HEK293 (cell line): ENCODE data around the gene SLBP.

Experiments
- CTCF ChIA-PET: fragments of 350-600 bp; formaldehyde crosslinking; extraction: SDS; loops from one replicate; lab custom pipeline; 2021; ENCODE audit warnings: antibody characterized with exemption; lab: Yijun Ruan, JAX
- POLR2A ChIA-PET: fragments of 300-600 bp; formaldehyde crosslinking; extraction: SDS; loops from one replicate; lab custom pipeline; 2020; ENCODE audit warnings: antibody characterized with exemption, inconsistent platforms; lab: Yijun Ruan, JAX
- H3K27ac ChIP-seq: fragments of 200-500 bp; sonication (Bioruptor generic); 2 replicates; pipeline ENCODE4 v1.5.1; 2014; ENCODE audit warnings: low read depth, low read length, control low read depth, inconsistent platforms; ENCODE audit errors: extremely low read depth
- H3K36me3 ChIP-seq, 2 experiments: fragments of 200-500 bp in 1 of 2; sonication (Bioruptor generic) in 1 of 2; 1 replicate in 1 of 2; 2 replicates in 1 of 2; pipeline ENCODE4 v1.5.1; 2014 to 2017; ENCODE audit warnings: inconsistent platforms in 2 of 2, low read length in 2 of 2; ENCODE audit not compliant: control insufficient read depth in 2 of 2, insufficient read depth in 1 of 2
- H3K4me1 ChIP-seq: fragments of 200-500 bp; sonication (Bioruptor generic); 2 replicates; pipeline ENCODE4 v1.5.1; 2014; ENCODE audit warnings: mild to moderate bottlenecking, low read length, inconsistent platforms; ENCODE audit not compliant: control insufficient read depth, insufficient read depth
- H3K4me3 ChIP-seq: 2 replicates; pipeline ENCODE4 v1.5.1; 2011; ENCODE audit warnings: low read depth, mild to moderate bottlenecking, control low read depth, low read length, moderate library complexity
- H3K9me3 ChIP-seq: fragments of 200-500 bp; sonication (Bioruptor generic); 2 replicates; pipeline ENCODE4 v1.5.1; 2014; ENCODE audit warnings: low read depth, low read length, inconsistent platforms; ENCODE audit not compliant: control insufficient read depth, insufficient read depth
- CTCF ChIP-seq: fragments of 450-650 bp; formaldehyde crosslinking; IDR thresholded peaks from 2 replicates; pipeline ENCODE4 v1.5.1; 2016; ENCODE audit warnings: missing biosample characterization, missing genetic modification characterization
- EGR2 ChIP-seq: fragments of 450-650 bp; formaldehyde crosslinking; IDR thresholded peaks from 2 replicates; pipeline ENCODE4 v1.5.1; 2016; ENCODE audit warnings: low read depth, missing biosample characterization, missing genetic modification characterization
- KLF17 ChIP-seq: fragments of 450-650 bp; formaldehyde crosslinking; IDR thresholded peaks from 2 replicates; pipeline ENCODE4 v1.5.1; 2016; ENCODE audit warnings: missing biosample characterization, missing genetic modification characterization
- MYNN ChIP-seq: fragments of 450-650 bp; formaldehyde crosslinking; IDR thresholded peaks from 2 replicates; pipeline ENCODE4 v1.5.1; 2016; ENCODE audit warnings: missing biosample characterization, missing genetic modification characterization, borderline replicate concordance
- SCRT1 ChIP-seq: fragments of 450-650 bp; formaldehyde crosslinking; IDR thresholded peaks from 2 replicates; pipeline ENCODE4 v1.5.1; 2016; ENCODE audit warnings: missing biosample characterization, missing genetic modification characterization, borderline replicate concordance
- SCRT2 ChIP-seq: fragments of 450-650 bp; formaldehyde crosslinking; IDR thresholded peaks from 2 replicates; pipeline ENCODE4 v1.5.1; 2016; ENCODE audit warnings: missing biosample characterization, missing genetic modification characterization
- SP3 ChIP-seq: fragments of 450-650 bp; formaldehyde crosslinking; IDR thresholded peaks from 2 replicates; pipeline ENCODE4 v1.5.1; 2016; ENCODE audit warnings: missing biosample characterization, missing genetic modification characterization
- SP7 ChIP-seq: fragments of 450-650 bp; formaldehyde crosslinking; IDR thresholded peaks from 2 replicates; pipeline ENCODE4 v1.5.1; 2016; ENCODE audit warnings: missing biosample characterization, missing genetic modification characterization
- ZBTB48 ChIP-seq: fragments of 450-650 bp; formaldehyde crosslinking; IDR thresholded peaks from 2 replicates; pipeline ENCODE4 v1.5.1; 2016; ENCODE audit warnings: missing biosample characterization, missing genetic modification characterization
- ZFP41 ChIP-seq: fragments of 450-650 bp; formaldehyde crosslinking; IDR thresholded peaks from 2 replicates; pipeline ENCODE4 v1.5.1; 2016; ENCODE audit warnings: missing biosample characterization, missing genetic modification characterization, borderline replicate concordance
- ZNF138 ChIP-seq: fragments of 450-650 bp; formaldehyde crosslinking; IDR thresholded peaks from 2 replicates; pipeline ENCODE4 v1.5.1; 2016; ENCODE audit warnings: missing biosample characterization, missing genetic modification characterization, borderline replicate concordance
- ZNF148 ChIP-seq: fragments of 450-650 bp; formaldehyde crosslinking; IDR thresholded peaks from 2 replicates; pipeline ENCODE4 v1.5.0; 2017; ENCODE audit warnings: missing biosample characterization, missing genetic modification characterization, borderline replicate concordance
- ZNF155 ChIP-seq: fragments of 450-650 bp; formaldehyde crosslinking; IDR thresholded peaks from 2 replicates; pipeline ENCODE4 v1.5.1; 2016; ENCODE audit warnings: missing biosample characterization, missing genetic modification characterization
- ZNF211 ChIP-seq: fragments of 450-650 bp; formaldehyde crosslinking; IDR thresholded peaks from 2 replicates; pipeline ENCODE4 v1.5.1; 2016; ENCODE audit warnings: low read depth, missing biosample characterization, missing genetic modification characterization
- ZNF311 ChIP-seq: fragments of 450-650 bp; formaldehyde crosslinking; IDR thresholded peaks from 2 replicates; pipeline ENCODE4 v1.5.1; 2017; ENCODE audit warnings: missing biosample characterization, missing genetic modification characterization, borderline replicate concordance
- ZNF335 ChIP-seq: fragments of 450-650 bp; formaldehyde crosslinking; conservative IDR thresholded peaks from 2 replicates; pipeline ENCODE4 v1.5.1; 2016; ENCODE audit warnings: missing biosample characterization, missing genetic modification characterization
- ZNF341 ChIP-seq: fragments of 450-650 bp; formaldehyde crosslinking; IDR thresholded peaks from 2 replicates; pipeline ENCODE4; 2016; ENCODE audit warnings: low read depth, missing biosample characterization, missing genetic modification characterization
- ZNF362 ChIP-seq: fragments of 450-650 bp; formaldehyde crosslinking; IDR thresholded peaks from 2 replicates; pipeline ENCODE4 v1.5.1; 2016; ENCODE audit warnings: missing biosample characterization, missing genetic modification characterization
- ZNF391 ChIP-seq: fragments of 450-650 bp; formaldehyde crosslinking; IDR thresholded peaks from 2 replicates; pipeline ENCODE4 v1.5.1; 2016; ENCODE audit warnings: low read depth, missing biosample characterization, missing genetic modification characterization, borderline replicate concordance
- ZNF416 ChIP-seq: fragments of 450-650 bp; formaldehyde crosslinking; IDR thresholded peaks from 2 replicates; pipeline ENCODE4 v1.5.1; 2016; ENCODE audit warnings: missing biosample characterization, missing genetic modification characterization
- ZNF544 ChIP-seq: fragments of 450-650 bp; formaldehyde crosslinking; IDR thresholded peaks from 2 replicates; pipeline ENCODE4 v1.5.0; 2017; ENCODE audit warnings: missing biosample characterization, missing genetic modification characterization
- ZNF549 ChIP-seq: fragments of 450-650 bp; IDR thresholded peaks from 2 replicates; pipeline ENCODE4 v1.5.1; 2018; ENCODE audit warnings: missing biosample characterization, missing genetic modification characterization, mild to moderate bottlenecking, inconsistent platforms, moderate library complexity
- ZNF664 ChIP-seq: fragments of 450-650 bp; formaldehyde crosslinking; IDR thresholded peaks from 2 replicates; pipeline ENCODE4 v1.5.1; 2016; ENCODE audit warnings: missing biosample characterization, missing genetic modification characterization
- ZNF692 ChIP-seq: fragments of 450-650 bp; formaldehyde crosslinking; IDR thresholded peaks from 2 replicates; pipeline ENCODE4 v1.5.1; 2016; ENCODE audit warnings: missing biosample characterization, missing genetic modification characterization
- ZNF707 ChIP-seq: fragments of 450-650 bp; formaldehyde crosslinking; IDR thresholded peaks from 2 replicates; pipeline ENCODE4 v1.5.1; 2016; ENCODE audit warnings: missing biosample characterization, missing genetic modification characterization
- ZNF776 ChIP-seq: fragments of 450-650 bp; formaldehyde crosslinking; IDR thresholded peaks from 2 replicates; pipeline ENCODE4 v1.5.0; 2017; ENCODE audit warnings: missing biosample characterization, missing genetic modification characterization, borderline replicate concordance
- ZNF785 ChIP-seq: fragments of 450-650 bp; formaldehyde crosslinking; IDR thresholded peaks from 2 replicates; pipeline ENCODE4 v1.5.1; 2016; ENCODE audit warnings: missing biosample characterization, missing genetic modification characterization
- ZNF843 ChIP-seq: fragments of 450-650 bp; formaldehyde crosslinking; IDR thresholded peaks from 2 replicates; pipeline ENCODE4 v1.5.1; 2016; ENCODE audit warnings: missing biosample characterization, missing genetic modification characterization
- ZSCAN16 ChIP-seq: fragments of 450-650 bp; formaldehyde crosslinking; IDR thresholded peaks from 2 replicates; pipeline ENCODE4 v1.5.1; 2016; ENCODE audit warnings: missing biosample characterization, missing genetic modification characterization
- ZSCAN23 ChIP-seq: fragments of 450-650 bp; formaldehyde crosslinking; IDR thresholded peaks from 2 replicates; pipeline ENCODE4 v1.5.1; 2016; ENCODE audit warnings: missing biosample characterization, missing genetic modification characterization

Gene SLBP

GRCh38 chr4:1653776-1654175, 58.3 kb downstream of the SLBP start:
- Histone ChIP-seq H3K4me3 (no peak overlapping the region), H3K9me3 (no peaks in the 10 kb centered on the region), H3K4me1 (no peaks in the 10 kb centered on the region), H3K36me3 (no peaks in the 10 kb centered on the region), H3K27ac (no peak overlapping the region)
- CTCF ChIA-PET, result no interaction called here
- no peak for TF ChIP-seq ZSCAN16
- TF ChIP-seq ZNF335 (tag by site-specific recombination), result no peak
- TF ChIP-seq SCRT2 (tag by site-specific recombination), result no peak
- no peak for TF ChIP-seq ZSCAN23 (tag by site-specific recombination)
- no peak for TF ChIP-seq ZNF362 (tag by site-specific recombination)
- TF ChIP-seq ZNF416, result no peak
- no peak for TF ChIP-seq KLF17
- no peak for TF ChIP-seq SP3 (tag by site-specific recombination)
- no peak for TF ChIP-seq ZNF155 (tag by site-specific recombination)
- no peak for TF ChIP-seq ZNF843 (tag by site-specific recombination)
- TF ChIP-seq SP7 (tag by site-specific recombination), result no peak
- no peak for TF ChIP-seq ZNF341
- TF ChIP-seq ZNF707 (tag by site-specific recombination), result no peak
- TF ChIP-seq EGR2, result no peak
- TF ChIP-seq ZNF211 (tag by site-specific recombination), result no peak
- TF ChIP-seq ZNF391, result no peak
- POLR2A ChIA-PET, result no interaction called here

GRCh38 chr4:1652088-1652487, 60.0 kb downstream of the SLBP start:
- Histone ChIP-seq H3K27ac (no peak overlapping the region), H3K36me3 (no peaks in the 10 kb centered on the region), H3K4me3 (no peak overlapping the region), H3K9me3 (no peaks in the 10 kb centered on the region), H3K4me1 (no peaks in the 10 kb centered on the region)
- ChIA-PET POLR2A (no interaction called here), CTCF (no interaction called here)
- TF ChIP-seq ZNF549 (tag by site-specific recombination), result no peak
- no peak for TF ChIP-seq ZNF664 (tag by site-specific recombination)
- 0 out of 2 replicates have a peak, but pooled peaks have one; percentile 5 for TF ChIP-seq ZNF776 (tag by site-specific recombination)
- no peak for TF ChIP-seq MYNN (tag by site-specific recombination)
- TF ChIP-seq ZNF785 (tag by site-specific recombination), result 0 out of 2 replicates have a peak, but pooled peaks have one; percentile 13
- TF ChIP-seq ZFP41 (tag by site-specific recombination), result no peak
- TF ChIP-seq ZBTB48 (tag by site-specific recombination), result 0 out of 2 replicates have a peak, but pooled peaks have one; percentile 3
- TF ChIP-seq ZNF311 (tag by site-specific recombination), result peak; percentile 78; the same call in 1 of the 2 replicates
- no peak for TF ChIP-seq CTCF (tag by site-specific recombination)
- peak; percentile 17; the same call in 1 of the 2 replicates for TF ChIP-seq ZNF148 (tag by site-specific recombination)
- TF ChIP-seq SCRT1 (tag by site-specific recombination), result peak; percentile 41; the same call in 1 of the 2 replicates
- no peak for TF ChIP-seq ZNF544 (tag by site-specific recombination)
- TF ChIP-seq ZNF138 (tag by site-specific recombination), result no peak
- no peak for TF ChIP-seq ZNF692 (tag by site-specific recombination)
